ENCODE data around the gene ELMO1. TPM values are rescaled to one million over a fixed set of nuclear protein-coding genes. Genes with fewer than 3 reads are reported as not detected.

Gene ELMO1
- total RNA-seq, 2 experiments from 2014 or later, result 72.8 to 75.3 TPM

DNA sequence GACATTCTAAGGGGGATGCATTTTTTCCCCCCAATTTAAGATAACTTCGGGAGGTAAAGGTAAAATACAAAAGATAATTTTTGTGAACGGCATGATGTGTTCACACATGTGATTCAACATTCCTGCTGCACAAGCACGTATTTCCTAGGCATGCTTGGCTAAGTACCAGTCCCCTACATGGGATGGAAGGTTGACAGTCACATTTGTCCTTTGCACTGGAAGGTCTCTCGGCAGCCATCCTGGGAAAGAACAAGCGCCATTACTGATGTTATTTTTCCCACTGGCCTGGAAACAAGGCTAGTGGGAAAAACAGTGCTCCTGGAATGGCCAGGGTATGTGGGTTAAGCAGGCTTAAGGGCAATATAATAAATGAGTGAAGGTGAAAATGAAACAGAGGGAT is 448.2 kb downstream of the ELMO1 start:
- Mint-ChIP-seq H3K36me3 (ENCODE audit: low read depth) (peaks cover 29% of the 10 kb centered on the region), H3K4me1 (ENCODE audit: low read depth) (no peaks in the 10 kb centered on the region), H3K27me3 (no peaks in the 10 kb centered on the region), H3K9me3 (peaks cover 2% of the 10 kb centered on the region), H3K4me3 (no peak overlapping the region), H3K27ac (no peak overlapping the region)
- intact Hi-C loops (cut with micrococcal nuclease), result no loop called here
- no peak for DNase-seq
- ChIA-PET POLR2A (no interaction called here), CTCF (interaction anchor here (1.0 kb wide), 1 partner anchor 11 kb away, joined by 3 read pairs; no protein-coding TSS in a partner anchor)
- no peak for TF ChIP-seq CTCF (IDR thresholded peaks at IDR 0.05)
- ATAC-seq, result no peak

- intact Hi-C loops (cut with micrococcal nuclease), result no loop called here
- CTCF ChIA-PET, result interaction anchor here (0.9 to 1.4 kb wide), 2 partner anchors 12 to 13 kb away, joined by 3 read pairs; no protein-coding TSS in a partner anchor
- H3K36me3 Mint-ChIP-seq (ENCODE audit: low read depth), result peaks cover 27% of the 10 kb centered on the region
- H3K27me3 Mint-ChIP-seq, result no peaks in the 10 kb centered on the region
- peaks cover 2% of the 10 kb centered on the region for H3K9me3 Mint-ChIP-seq
- H3K4me3 Mint-ChIP-seq, result no peak overlapping the region
- TF ChIP-seq CTCF (IDR thresholded peaks at IDR 0.05), result no peak
- POLR2A ChIA-PET, result no interaction called here
- no peak overlapping the region for H3K27ac Mint-ChIP-seq
- peaks cover under 1% of the 10 kb centered on the region for H3K4me1 Mint-ChIP-seq (ENCODE audit: low read depth)
- DNase-seq (no peak), ATAC-seq (no peak)
These were observed 448.8 kb downstream of the ELMO1 start for GRCh38 chr7:36999626-37000485.

GRCh38 chr7:36995776-36996175 is 452.9 kb downstream of the ELMO1 start:
- no peaks in the 10 kb centered on the region for H3K9me3 Mint-ChIP-seq
- peaks cover 3% of the 10 kb centered on the region for H3K36me3 Mint-ChIP-seq (ENCODE audit: low read depth)
- no peak for TF ChIP-seq CTCF (IDR thresholded peaks at IDR 0.05)

DNA sequence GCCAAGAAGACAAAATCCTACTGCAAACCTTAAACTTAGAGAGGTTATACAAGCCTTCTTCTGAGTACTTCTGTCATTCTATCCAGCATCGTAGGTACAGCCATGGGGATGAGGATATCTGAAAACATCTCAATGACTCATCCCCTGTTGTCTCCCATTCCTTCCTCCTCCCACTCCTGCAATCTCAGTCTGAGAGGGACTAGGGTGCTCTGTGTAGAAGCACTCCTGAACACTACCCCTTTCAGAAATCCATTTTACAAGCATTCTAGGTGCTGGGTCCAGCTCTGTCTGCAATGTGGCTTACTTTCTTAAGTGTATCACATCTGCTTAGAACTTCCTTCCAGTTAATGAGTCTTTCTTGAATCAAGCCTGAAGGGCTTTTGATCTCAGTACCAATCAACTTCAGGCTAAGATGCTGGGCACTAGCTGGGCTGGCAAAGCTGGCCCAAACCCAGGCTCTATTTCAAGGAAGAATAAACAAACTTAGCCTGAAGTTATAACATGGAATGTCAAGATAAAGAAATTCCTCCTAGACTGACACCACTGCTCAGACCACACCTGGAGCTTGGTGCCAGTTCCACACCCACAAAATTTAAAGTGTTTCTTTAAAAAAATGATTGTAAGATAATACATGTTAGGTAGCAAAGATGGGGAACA is 454.1 kb downstream of the ELMO1 start:
- peaks cover 9% of the 10 kb centered on the region for H3K4me1 Mint-ChIP-seq (ENCODE audit: low read depth)
- POLR2A ChIA-PET, result no interaction called here

More at GRCh38 chr7:36995776-36996175, 452.9 kb downstream of the ELMO1 start:
- ATAC-seq, result no peak
- intact Hi-C loops (cut with micrococcal nuclease), result no loop called here
- no peak for DNase-seq
- no peak overlapping the region for H3K27ac Mint-ChIP-seq
- POLR2A ChIA-PET, result interaction anchor here (0.9 kb wide), 1 partner anchor 124 kb away, joined by 3 read pairs; no protein-coding TSS in a partner anchor
- peaks cover 9% of the 10 kb centered on the region for H3K4me1 Mint-ChIP-seq (ENCODE audit: low read depth)
- no peaks in the 10 kb centered on the region for H3K27me3 Mint-ChIP-seq
- no peak overlapping the region for H3K4me3 Mint-ChIP-seq
- CTCF ChIA-PET, result interaction anchor here (1.5 to 3.1 kb wide), 4 partner anchors 8 to 186 kb away, joined by 3 to 16 read pairs (median 7); no protein-coding TSS in a partner anchor

More for the DNA sequence above, 454.1 kb downstream of the ELMO1 start:
- DNase-seq (no peak), ATAC-seq (no peak)
- CTCF ChIA-PET, result interaction anchor here (1.1 kb wide), 1 partner anchor 507 kb away, joined by 4 read pairs; no protein-coding TSS in a partner anchor
- H3K27ac Mint-ChIP-seq, result no peak overlapping the region
- intact Hi-C loops (cut with micrococcal nuclease), result no loop called here
- peaks cover 3% of the 10 kb centered on the region for H3K36me3 Mint-ChIP-seq (ENCODE audit: low read depth)
- no peaks in the 10 kb centered on the region for H3K9me3 Mint-ChIP-seq
- no peak for TF ChIP-seq CTCF (IDR thresholded peaks at IDR 0.05)
- no peaks in the 10 kb centered on the region for H3K27me3 Mint-ChIP-seq
- no peak overlapping the region for H3K4me3 Mint-ChIP-seq
